HL-60/S4 treated with retinoic acid at 250 ng/mL for 4 days and 3 days (cell line): ENCODE data around the gene ZNF304.

Experiments
- in situ Hi-C: fragments of 300-500 bp; cut with MboI; formaldehyde crosslinking; loops from 2 replicates; pipeline ENCODE4 v1.7.0; 2022; ENCODE audit warnings: low sequenced_read_pairs

The ZNF304 gene

DNA sequence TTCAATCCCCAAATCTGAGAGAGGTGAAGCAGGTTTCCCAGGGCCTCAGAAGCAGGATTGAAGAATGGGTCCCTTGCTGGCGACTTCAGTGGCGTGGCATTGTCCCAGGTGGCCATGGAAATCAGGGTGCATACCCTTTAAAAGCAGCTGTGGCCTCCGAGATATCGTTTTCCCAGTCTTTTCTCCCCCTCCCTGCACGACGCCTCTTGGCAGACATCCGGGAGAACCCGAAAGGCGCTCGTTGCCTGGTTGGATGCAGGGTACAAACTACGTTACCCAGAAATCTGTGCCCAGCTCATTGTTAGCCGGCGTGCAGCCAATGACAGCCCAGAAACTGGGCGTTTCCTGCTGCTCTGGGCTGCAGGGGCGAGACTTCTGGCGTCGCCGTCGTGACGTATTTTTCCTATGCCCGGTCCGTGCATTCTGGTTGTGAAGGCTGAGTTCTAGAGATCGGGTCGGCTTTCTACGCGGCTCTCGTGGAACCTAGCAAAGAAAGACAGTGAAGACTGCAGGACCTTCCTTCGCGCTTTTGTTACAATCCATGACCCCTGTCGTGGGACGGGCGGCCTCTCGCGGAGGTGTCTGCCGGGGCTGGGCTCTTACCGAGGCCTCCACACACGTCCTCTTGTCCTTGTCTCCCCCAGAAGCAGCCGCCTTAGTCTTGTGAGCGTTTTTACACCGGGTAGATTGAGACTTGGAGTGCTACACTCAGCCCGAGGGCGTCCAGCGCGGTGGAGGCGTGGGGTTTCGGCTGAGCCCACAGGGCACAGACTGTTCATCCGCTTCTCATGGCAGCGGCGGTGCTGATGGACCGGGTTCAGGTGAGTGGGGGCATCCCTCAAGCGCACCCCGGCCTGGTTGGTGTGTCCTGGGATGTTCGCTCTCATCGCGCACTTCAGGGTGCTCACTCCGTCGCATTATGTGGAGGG lies at the start of gene ZNF304:
Gene ZNF304, plus strand, starts transcription at position 395 of the 929 bp plus-strand sequence. Its CDS starts 394 bp downstream, at position 789.
- in situ Hi-C loops, result no loop called here

DNA sequence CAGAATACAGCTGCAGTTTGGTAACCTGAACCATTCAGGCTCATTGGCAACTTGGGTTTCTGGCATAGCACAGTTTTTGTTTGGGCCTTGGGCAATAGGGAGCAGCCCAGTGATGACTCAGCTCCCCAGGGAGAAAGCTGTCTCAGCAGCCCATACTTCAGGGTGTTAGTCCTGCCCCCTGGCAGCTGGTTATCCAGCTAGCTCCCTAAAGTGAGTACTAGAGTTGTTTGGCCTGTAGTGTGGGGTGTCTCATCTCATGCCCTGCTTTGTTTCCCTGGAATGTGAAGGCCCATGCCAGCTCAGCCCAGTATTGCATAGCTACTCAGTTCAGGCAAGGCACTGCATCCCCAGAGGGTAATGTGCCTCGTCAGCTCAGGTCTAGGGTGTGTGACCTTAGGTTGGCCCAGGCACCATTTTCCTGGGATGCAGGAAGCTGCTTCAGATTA lies 49.0 kb upstream of the ZNF304 start:
- in situ Hi-C loops, result no loop called here

DNA sequence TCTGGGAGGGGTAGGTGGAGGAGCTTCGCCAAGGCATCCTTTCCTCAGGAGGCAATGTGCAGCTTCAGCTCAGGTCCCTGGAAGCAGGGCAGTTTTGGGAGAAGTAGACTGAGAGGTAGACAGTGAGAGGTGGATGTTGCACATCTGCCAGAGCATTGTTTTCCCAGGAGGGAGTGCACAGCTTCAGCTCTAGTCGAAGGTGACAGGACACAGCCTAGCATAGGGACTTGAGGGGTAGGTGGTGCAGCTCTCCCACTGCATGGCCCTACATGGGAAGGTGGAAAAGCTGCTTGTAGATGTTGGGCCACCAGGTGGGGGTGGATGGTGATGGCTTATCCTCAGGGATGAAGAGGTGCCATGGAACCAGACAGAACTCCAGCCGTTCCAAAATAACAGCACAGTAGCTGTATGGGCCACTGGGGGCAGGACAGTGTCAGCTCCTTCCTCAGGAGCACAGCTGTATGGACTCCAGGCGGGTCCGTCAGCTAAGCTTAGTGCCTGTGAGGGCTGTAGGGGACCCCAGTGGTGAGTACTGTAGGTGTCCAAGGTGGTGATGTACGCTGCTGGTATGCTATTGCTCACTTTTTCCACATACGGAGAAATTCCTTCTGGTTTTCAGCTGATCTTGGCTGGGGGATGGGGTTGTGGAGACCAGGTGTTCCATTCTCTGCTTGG lies 48.2 kb upstream of the ZNF304 start:
- in situ Hi-C loops, result no loop called here

DNA sequence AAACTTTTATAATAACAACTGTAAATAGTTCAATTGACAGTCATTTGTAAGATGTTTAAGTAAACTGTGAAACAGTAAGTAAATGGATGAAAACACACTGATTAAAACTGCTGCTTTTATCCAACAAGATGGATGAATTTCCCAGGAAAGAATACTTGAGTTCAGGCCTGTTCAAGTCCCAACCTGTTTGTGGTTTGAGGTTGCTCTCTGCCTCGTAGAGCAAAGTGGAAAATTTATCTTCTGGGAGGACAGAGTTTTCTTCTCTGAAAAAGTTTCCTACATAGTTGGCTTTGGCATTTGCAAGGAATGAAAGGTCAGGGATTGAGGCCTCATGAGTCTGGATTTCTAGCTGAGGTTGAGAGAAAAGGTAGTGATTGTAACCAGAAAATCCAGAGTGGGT lies 46.0 kb upstream of the ZNF304 start:
- in situ Hi-C loops, result no loop called here

DNA sequence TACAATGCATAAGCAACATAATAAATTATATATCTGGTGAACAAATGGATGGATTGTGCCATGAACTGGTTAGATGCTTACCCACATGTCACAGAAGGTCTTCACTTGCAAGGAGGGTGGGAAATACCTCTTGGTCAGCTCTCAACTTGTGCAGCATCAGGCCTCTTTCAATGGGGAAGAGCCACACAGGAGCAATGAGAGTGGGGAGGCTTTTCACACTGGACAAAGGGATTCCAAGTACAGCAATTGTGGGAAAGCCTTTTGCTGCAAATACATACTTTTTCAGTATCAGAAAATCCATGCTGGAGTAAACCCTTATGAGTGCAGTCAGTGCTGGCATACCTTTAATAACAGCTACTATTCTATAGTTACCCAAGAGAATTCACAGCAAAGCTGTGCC lies 42.6 kb upstream of the ZNF304 start:
- in situ Hi-C loops, result no loop called here

DNA sequence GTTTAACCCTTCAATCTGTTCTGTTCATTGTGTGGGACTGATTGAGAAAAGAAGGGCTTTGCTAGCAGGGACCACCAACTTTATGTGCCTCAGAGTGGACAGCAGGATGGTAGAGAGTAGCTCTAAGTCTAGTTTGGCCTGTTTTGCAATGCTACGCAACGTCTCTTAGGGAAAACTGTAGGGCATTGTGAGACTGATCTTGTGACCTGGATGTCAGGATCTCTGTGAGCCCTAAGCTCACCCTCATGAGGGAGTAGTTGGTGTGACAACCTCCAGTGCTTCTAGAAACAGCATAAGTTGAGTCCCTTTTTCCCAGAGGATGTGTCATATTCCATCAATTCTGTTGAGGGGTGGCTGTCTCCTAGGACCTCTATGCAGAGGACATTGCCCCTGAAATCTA lies 40.3 kb upstream of the ZNF304 start:
- in situ Hi-C loops, result no loop called here

DNA sequence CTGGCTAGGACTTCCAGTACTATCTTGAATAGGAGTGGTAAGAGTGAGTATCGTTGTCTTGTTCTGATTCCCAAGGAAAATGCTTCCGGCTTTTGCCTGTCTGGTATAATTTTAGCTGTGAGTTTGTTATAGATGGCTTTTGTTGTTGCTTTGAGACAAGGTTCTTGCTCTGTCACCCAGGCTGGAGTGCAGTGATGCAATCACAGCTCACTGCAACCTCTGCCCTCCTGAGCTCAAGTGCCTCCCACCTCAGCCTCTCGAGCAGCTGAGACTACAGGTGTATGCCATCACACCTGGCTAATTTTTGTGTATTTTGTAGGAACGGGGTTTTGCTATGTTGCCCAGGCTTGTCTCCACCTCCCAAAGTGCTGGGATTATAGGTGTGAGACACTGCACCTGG lies 36.9 kb upstream of the ZNF304 start:
- in situ Hi-C loops, result no loop called here

DNA sequence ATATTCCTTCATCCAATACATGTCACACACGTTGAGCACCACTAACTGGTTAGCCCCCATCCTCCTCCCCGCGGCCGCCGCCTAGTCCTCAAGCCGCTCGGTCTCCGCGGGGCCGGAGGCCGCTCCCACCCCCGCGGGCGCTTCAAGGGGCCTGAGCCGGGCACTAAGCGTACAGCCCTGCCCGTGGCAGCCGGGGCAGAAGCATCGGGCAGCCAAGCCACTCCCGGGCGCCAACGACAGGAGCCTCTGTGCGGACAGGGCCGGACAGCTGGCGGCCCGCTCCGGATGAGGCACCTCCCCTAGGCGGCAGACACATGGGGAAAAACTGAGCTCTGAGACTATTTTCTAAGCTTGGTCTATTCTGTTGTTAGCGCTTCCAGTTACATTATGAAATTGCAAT lies 33.6 kb upstream of the ZNF304 start:
- in situ Hi-C loops, result no loop called here

DNA sequence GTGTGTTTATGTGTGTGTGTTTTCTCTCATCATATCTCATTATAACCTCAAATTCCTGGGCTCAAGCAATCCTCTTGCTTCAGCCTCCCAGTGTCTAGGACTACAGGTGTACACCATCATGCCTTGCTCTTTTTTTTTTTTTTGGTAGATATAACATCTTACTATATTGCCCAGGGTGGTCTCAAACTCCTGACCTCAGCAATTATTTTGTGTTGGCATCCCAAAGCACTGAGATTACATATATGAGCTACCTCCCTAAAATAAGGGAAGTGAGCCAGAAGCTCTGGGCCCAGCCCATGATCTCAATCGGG lies 31.2 kb upstream of the ZNF304 start:
- in situ Hi-C loops, result no loop called here

DNA sequence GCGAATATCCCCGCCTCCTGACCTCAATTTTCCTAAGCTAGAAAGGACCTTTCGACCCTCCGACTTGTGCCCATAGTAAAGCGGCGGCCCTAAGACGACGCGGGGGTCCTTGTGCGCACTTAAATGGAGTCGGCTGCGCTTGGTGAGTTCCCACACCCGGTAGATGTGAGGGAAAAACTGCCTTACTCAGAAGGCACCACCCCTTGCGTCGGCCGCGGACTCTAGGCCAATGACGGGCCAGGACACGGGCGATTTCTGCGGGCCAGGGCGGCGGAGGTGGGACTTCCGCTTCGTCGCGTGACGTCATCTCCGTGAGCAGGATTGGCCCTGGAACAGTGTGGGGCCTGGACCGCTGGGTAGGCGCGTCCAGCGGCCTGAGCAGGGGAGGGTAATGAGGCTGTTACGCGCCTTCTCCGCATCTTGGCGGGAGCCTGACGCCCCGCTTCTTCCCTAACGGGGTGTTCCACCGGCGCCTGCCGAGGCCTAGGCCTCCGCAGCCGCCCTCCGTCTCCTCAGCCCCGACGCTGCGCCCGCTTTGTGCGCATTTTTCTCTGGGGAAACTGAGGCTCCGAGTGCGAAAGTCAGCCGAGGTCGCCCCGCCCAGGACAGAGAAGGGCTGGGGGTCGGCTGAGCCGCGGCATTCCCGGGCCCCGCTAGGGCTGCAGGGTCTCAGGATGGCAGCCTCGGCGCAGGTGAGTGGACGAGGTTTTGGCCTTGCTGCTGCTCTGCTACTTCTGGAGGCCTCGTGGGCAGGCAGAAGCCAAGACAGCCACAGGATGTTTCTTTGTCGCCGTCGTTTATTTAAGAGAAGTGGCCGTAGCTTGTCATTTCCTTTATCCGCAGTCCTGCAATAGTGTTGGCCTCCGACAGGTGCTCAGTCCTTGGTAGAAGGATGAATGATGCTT lies 30.6 kb upstream of the ZNF304 start, which contains the start of gene ZNF543:
Gene ZNF543, plus strand, starts transcription at position 293 of the 905 bp plus-strand sequence. Its CDS starts 382 bp downstream, at position 675.
- in situ Hi-C loops, result no loop called here

DNA sequence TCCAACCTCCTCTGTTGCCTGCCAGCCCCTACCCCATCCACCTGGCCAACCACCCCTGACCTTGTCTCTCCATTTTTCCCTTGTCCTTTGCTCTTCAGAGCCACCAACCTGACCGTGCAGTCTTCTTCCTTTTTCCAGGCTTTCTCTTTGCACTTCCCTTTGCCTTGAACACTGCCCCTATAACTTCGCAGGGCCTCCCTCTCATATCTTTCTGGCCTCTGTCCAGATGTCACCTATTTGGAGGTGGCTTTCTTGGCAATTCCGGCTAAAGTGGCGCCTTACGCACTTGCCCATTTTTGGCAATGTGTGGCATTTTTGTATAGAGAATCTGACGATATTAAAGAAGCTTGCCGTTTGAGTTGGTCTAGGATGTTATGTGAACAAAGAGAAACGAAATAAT lies 30.0 kb upstream of the ZNF304 start:
- in situ Hi-C loops, result no loop called here

DNA sequence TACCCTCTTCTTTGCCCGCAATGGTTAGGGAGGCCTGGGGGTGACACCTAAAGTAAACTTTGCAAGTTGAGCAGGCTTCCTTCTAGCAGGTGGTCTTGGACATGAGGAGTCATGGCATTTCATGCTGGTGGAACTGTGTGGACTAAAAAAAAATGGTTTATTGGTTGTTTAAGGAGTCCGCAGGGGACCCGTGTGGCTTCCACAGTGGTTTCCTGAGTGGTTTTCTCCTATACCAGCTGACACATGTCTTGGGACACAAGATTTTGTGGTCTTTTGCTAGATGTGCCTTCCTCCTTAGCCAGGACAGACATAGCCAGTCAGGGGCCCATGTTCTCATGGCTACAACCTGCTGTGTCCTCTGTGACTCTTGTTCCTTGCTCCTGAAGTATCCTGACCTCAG lies 29.3 kb upstream of the ZNF304 start:
- in situ Hi-C loops, result no loop called here

DNA sequence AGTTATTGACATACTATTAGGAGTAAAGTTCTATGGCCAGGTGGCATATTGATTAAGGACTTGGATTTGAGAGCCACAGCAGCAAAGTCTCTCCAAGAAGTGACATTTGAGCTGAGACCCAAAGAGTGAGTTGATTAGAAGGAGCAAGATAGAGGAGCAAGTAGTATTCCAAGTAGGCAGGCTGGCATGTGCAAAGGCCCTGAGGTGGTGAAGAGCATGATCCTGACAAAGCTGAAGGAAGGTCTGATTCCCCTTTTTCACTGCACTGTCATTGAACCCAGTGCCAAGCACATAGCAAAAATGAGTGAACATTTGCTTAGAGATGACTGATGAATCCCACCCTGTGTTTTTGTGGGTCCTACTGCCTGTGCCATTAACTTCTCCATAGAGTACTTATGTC lies 26.1 kb upstream of the ZNF304 start:
- in situ Hi-C loops, result no loop called here

DNA sequence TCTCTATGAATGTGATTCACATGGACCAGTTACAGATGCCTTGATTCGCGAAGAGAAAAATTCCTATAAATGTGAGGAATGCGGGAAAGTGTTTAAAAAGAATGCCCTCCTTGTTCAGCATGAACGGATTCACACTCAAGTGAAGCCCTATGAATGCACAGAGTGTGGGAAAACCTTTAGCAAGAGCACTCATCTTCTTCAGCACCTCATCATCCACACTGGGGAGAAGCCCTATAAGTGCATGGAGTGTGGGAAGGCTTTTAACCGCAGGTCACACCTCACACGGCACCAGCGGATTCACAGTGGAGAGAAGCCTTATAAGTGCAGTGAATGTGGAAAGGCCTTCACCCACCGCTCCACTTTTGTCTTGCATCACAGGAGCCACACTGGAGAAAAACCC lies 23.1 kb upstream of the ZNF304 start:
- in situ Hi-C loops, result no loop called here

DNA sequence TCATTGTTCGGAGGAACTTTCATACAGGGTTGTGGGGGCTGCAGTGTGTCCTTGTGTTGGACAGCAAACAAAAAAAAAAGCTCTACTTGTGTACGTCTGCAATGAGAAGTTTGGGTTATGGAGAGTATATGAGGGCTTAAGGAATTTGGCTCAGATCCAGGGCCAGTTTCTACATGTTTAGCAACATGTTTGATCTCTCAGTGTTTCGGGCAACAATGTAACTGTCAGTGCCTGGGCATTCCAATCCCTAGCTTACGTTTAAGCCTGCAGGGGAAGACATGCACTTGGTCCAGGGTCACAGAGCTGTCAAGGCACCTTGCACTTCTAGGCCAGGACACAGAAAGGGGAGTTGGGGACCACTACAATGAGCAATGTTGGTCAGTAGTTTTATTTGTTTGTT lies 16.9 kb upstream of the ZNF304 start:
- in situ Hi-C loops, result no loop called here

DNA sequence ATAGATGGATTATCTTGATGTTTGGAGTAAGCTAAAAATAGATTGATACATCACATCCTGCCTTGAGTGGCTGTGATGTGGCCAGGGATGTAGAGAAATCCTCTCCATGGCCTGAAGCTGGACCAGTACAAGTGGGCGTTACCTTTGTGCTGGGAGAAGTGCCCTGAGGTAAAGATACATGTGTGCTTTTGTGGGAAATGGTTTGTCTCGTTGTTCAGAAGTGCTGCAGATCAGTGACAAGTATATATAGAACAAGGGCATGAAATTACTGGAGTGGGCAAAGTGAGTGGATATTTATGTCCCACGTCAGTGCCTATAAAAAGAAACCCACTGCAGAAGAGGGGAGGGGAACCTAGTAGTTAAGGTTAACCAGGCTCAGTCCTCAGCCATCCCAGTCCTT lies 12.2 kb upstream of the ZNF304 start:
- in situ Hi-C loops, result no loop called here

DNA sequence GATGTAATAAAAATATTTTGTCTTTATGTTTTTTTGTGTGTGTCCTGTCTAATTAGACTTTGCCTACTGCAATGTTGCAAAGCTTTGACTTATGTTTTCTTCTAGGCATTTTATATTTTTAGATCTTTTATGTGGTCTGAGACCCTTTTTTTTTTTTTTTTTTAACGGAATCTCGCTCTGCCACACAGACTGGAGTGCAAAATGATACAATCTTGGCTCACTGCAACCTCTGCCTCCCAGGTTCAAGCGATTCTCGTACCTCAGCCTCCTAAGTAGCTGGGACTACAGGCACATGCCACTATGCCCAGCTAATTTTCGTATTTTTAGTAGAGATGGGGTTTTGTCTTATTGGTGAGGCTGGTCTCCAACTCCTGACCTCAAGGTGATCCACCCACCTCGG lies 8.5 kb upstream of the ZNF304 start:
- in situ Hi-C loops, result no loop called here

DNA sequence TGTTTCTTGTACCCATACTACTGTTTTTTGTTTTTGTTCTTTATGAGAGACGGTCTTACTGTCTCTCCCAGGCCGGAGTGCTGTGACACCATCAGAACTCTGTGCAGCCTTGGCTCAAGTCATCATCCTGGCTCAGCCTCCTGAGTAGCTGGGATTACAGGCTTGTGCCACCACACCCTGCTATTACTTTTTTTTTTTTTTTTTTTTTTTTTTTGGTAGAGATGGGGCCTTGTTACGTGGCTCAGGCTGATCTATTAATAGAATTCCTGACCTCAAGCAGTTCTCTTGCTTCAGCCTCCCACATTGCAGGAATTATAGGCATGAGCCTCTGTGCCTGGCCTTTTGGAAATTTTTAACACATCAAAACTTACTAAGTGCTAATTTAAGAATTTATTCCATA lies 2.9 kb upstream of the ZNF304 start:
- in situ Hi-C loops, result no loop called here

DNA sequence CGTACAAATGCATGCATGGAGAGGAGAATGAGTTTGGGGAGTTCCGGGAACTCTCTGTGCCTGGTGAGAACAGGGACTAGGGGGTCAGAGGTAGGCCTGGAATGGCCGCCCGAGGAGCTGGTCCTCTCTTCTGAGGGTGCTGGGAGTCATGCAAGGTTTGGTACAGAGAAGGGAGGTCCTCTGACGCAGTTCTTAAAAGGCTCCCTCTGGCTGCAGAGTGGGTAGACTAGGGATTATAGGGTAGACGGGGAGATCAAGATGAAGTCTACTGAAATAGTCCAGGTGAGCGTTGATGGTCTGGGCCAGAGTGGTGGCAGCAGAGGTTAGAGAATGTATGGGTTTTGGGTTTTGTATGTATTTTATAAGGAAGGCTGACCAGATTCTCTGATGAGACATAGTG lies 796 bp downstream of the ZNF304 start:
- in situ Hi-C loops, result no loop called here

DNA sequence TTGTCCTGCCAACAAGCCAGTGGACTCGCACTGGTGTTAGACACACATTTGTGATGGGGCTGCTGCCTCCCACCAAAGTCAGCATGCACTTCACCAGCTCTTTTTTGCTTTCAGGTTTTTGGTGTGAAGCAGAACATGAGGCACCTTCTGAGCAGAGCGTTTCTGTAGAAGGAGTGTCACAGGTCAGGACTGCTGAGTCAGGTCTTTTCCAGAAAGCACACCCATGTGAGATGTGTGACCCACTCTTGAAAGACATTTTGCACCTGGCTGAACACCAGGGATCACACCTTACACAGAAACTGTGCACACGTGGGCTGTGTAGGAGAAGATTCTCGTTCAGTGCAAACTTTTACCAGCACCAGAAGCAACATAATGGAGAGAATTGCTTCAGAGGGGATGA lies 4.8 kb downstream of the ZNF304 start:
- in situ Hi-C loops, result no loop called here

DNA sequence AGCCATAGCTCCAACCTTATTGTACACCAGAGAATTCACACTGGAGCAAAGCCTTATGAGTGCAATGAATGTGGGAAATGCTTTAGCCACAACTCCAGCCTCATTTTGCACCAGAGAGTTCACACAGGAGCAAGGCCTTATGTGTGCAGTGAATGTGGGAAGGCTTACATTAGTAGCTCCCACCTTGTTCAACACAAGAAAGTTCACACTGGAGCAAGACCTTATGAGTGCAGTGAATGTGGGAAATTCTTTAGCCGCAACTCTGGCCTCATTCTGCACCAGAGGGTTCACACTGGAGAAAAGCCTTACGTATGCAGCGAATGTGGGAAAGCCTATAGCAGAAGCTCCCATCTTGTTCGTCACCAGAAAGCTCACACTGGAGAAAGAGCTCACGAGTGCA lies 6.3 kb downstream of the ZNF304 start:
- in situ Hi-C loops, result no loop called here
